GM23338 (cell line): ENCODE results near the gene AXIN1. TPM values are rescaled to one million over a fixed set of nuclear protein-coding genes. Genes with fewer than 3 reads are reported as not detected.

Experiments used
- ATAC-seq: fragments of 200-7000 bp; cut with Tn5 transposase; 3 replicates; pipeline ENCODE4 v1.9.1; 2020
- DNase-seq: peaks from one replicate; pipeline ENCODE4 v3.0.0-alpha.2; 2015; ENCODE audit warnings: low spot score
- H2AFZ ChIP-seq: fragments of 200-600 bp; sonication (generic); 2 replicates; pipeline ENCODE4 v1.8.0; 2016; ENCODE audit warnings: antibody characterized with exemption, mild to moderate bottlenecking, moderate library complexity
- H3F3A ChIP-seq: fragments of 200-600 bp; sonication (generic); replicated peaks from 2 replicates; pipeline ENCODE4 v1.8.0; 2017; ENCODE audit warnings: antibody characterized with exemption, mixed run types, low read depth
- H3K27ac ChIP-seq: fragments of 200-600 bp; sonication (generic); 2 replicates; pipeline ENCODE4 v1.6.1; 2016; ENCODE audit warnings: low read depth
- H3K27me3 ChIP-seq: fragments of 200-600 bp; sonication (generic); 2 replicates; pipeline ENCODE4 v1.8.0; 2016; ENCODE audit warnings: mild to moderate bottlenecking, mixed run types, moderate library complexity; ENCODE audit not compliant: insufficient read depth
- H3K36me3 ChIP-seq: fragments of 200-600 bp; sonication (generic); 2 replicates; pipeline ENCODE4 v1.8.0; 2016; ENCODE audit warnings: mild to moderate bottlenecking; ENCODE audit not compliant: insufficient read depth
- H3K4me1 ChIP-seq: fragments of 200-600 bp; sonication (generic); 2 replicates; pipeline ENCODE4 v1.8.0; 2016; ENCODE audit warnings: mild to moderate bottlenecking, moderate library complexity; ENCODE audit not compliant: insufficient read depth
- H3K4me2 ChIP-seq: fragments of 200-600 bp; sonication (generic); 2 replicates; pipeline ENCODE4 v1.7.1; 2017; ENCODE audit warnings: mixed run types
- H3K4me3 ChIP-seq: fragments of 200-600 bp; sonication (generic); 2 replicates; pipeline ENCODE4 v1.6.1; 2016; ENCODE audit warnings: mixed run types
- H3K79me2 ChIP-seq: fragments of 200-600 bp; sonication (generic); replicated peaks from 2 replicates; pipeline ENCODE4 v1.8.0; 2017; ENCODE audit warnings: mild to moderate bottlenecking; ENCODE audit not compliant: insufficient read depth
- H3K9me2 ChIP-seq: fragments of 200-600 bp; sonication (generic); 2 replicates; pipeline ENCODE4 v1.8.0; 2017; ENCODE audit not compliant: insufficient read depth
- H4K20me1 ChIP-seq: fragments of 200-600 bp; sonication (generic); replicated peaks from 2 replicates; pipeline ENCODE4 v1.8.0; 2017; ENCODE audit warnings: mild to moderate bottlenecking; ENCODE audit not compliant: insufficient read depth
- H3K27ac Mint-ChIP-seq: 2 replicates; pipeline ENCODE4 v1.8.0; 2020; ENCODE audit warnings: inconsistent platforms, mild to moderate bottlenecking, moderate library complexity, mixed read lengths
- H3K27me3 Mint-ChIP-seq: 3 replicates; pipeline ENCODE4 v1.8.0; 2022; ENCODE audit warnings: low read depth, mild to moderate bottlenecking, moderate library complexity, mixed read lengths, inconsistent platforms; ENCODE audit not compliant: insufficient read depth, poor library complexity
- H3K36me3 Mint-ChIP-seq: 3 replicates; pipeline ENCODE4 v1.8.0; 2021; ENCODE audit warnings: low read depth, mild to moderate bottlenecking, inconsistent platforms, moderate library complexity, mixed read lengths
- H3K4me1 Mint-ChIP-seq: 3 replicates; pipeline ENCODE4 v1.8.0; 2020; ENCODE audit warnings: mild to moderate bottlenecking, inconsistent platforms, mixed read lengths
- H3K4me3 Mint-ChIP-seq: 3 replicates; pipeline ENCODE4 v1.8.0; 2021; ENCODE audit warnings: moderate library complexity, mild to moderate bottlenecking, inconsistent platforms, mixed read lengths
- H3K9me3 Mint-ChIP-seq: 3 replicates; pipeline ENCODE4 v1.8.0; 2020; ENCODE audit warnings: moderate library complexity, mild to moderate bottlenecking, inconsistent platforms, mixed read lengths
- EZH2 ChIP-seq: fragments of 200-600 bp; sonication (generic); IDR thresholded peaks from one replicate; pipeline ENCODE4 v1.8.0; 2017; ENCODE audit warnings: antibody characterized with exemption, mild to moderate bottlenecking, low read depth; ENCODE audit not compliant: unreplicated experiment
- EZH2phosphoT487 ChIP-seq: fragments of 200-600 bp; sonication (generic); IDR thresholded peaks from one replicate; pipeline ENCODE4 v1.8.1; 2018; ENCODE audit warnings: antibody characterized with exemption; ENCODE audit not compliant: unreplicated experiment
- NANOG ChIP-seq: IDR thresholded peaks from 2 replicates; pipeline ENCODE4 v1.6.1; 2016; ENCODE audit warnings: antibody characterized with exemption, borderline replicate concordance
- POLR2AphosphoS5 ChIP-seq: IDR thresholded peaks from 2 replicates; pipeline ENCODE4 v1.6.1; 2016; ENCODE audit warnings: antibody characterized with exemption, low read depth
- ZNF331 ChIP-seq: fragments of 250-450 bp; sonication (Bioruptor Pico); IDR thresholded peaks from 2 replicates; pipeline ENCODE4 v1.5.0; 2020; ENCODE audit warnings: low read depth, mild to moderate bottlenecking, moderate library complexity
- polyA plus RNA-seq: library from polyadenylated mRNA; unstranded; fragments of >200 nt; fragmentation: Nextera tagmentation; extraction: Ambion mirVana; gene quantifications from 2 replicates; pipeline ENCODE4 v1.2.1, GENCODE V29; 2016
- total RNA-seq: library from RNA; depleted of rRNA; stranded (reverse); fragments of >200 nt; shearing (Covaris generic); gene quantifications from 2 replicates; pipeline ENCODE4 v1.2.3, GENCODE V29; 2014
- TF ChIP-seq, protein P1 (sequence below): IDR thresholded peaks from one replicate; pipeline ENCODE4 v1.6.1; 2018; ENCODE audit warnings: antibody characterized with exemption; ENCODE audit not compliant: unreplicated experiment
- TF ChIP-seq, protein P2 (sequence below): IDR thresholded peaks from 2 replicates; pipeline ENCODE4 v1.6.1; 2016; ENCODE audit warnings: antibody characterized with exemption
- TF ChIP-seq, protein P3 (sequence below): fragments of 250-450 bp; sonication (Bioruptor Pico); IDR thresholded peaks from 2 replicates; pipeline ENCODE4 v1.5.0; 2020; ENCODE audit warnings: mild to moderate bottlenecking, moderate library complexity

AXIN1 gene
- total and polyA plus RNA-seq, 2 experiments from 2014 or later = 14.3 to 54.5 TPM

DNA sequence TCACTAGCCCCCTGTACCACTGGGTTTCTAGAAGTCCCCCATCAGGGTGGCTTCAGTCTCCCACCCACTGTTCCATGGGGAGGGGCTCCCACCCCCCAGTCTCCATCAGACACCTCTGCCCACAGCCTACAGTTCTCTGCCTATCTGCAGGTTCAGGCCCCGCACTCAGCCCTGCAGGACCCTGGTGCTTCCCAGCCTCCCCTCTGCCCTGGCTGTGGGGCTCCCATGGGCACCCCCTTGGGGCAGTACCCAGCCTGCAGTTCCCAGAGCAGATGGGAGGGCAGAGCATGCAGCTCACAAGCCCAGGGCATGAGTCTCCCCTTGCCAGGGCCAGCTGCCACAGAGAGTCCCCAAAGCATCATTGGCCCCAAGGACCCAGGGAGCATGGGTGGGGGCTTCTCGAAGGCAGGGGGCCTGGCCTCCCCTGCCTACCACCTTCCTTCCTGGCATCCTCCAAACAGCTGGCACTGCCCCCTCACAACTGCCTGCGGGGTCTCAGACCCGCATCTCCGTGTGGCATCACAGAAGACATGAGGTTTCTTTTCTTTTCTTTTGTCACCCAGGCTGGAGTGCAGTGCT lies 20.6 kb upstream of the AXIN1 start (continued):
- TF ChIP-seq, protein P1, sequence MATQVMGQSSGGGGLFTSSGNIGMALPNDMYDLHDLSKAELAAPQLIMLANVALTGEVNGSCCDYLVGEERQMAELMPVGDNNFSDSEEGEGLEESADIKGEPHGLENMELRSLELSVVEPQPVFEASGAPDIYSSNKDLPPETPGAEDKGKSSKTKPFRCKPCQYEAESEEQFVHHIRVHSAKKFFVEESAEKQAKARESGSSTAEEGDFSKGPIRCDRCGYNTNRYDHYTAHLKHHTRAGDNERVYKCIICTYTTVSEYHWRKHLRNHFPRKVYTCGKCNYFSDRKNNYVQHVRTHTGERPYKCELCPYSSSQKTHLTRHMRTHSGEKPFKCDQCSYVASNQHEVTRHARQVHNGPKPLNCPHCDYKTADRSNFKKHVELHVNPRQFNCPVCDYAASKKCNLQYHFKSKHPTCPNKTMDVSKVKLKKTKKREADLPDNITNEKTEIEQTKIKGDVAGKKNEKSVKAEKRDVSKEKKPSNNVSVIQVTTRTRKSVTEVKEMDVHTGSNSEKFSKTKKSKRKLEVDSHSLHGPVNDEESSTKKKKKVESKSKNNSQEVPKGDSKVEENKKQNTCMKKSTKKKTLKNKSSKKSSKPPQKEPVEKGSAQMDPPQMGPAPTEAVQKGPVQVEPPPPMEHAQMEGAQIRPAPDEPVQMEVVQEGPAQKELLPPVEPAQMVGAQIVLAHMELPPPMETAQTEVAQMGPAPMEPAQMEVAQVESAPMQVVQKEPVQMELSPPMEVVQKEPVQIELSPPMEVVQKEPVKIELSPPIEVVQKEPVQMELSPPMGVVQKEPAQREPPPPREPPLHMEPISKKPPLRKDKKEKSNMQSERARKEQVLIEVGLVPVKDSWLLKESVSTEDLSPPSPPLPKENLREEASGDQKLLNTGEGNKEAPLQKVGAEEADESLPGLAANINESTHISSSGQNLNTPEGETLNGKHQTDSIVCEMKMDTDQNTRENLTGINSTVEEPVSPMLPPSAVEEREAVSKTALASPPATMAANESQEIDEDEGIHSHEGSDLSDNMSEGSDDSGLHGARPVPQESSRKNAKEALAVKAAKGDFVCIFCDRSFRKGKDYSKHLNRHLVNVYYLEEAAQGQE = no peak
- no peak for TF ChIP-seq EZH2phosphoT487
- TF ChIP-seq ZNF331 (CRISPR knock-in tag) = no peak
- TF ChIP-seq, protein P2, sequence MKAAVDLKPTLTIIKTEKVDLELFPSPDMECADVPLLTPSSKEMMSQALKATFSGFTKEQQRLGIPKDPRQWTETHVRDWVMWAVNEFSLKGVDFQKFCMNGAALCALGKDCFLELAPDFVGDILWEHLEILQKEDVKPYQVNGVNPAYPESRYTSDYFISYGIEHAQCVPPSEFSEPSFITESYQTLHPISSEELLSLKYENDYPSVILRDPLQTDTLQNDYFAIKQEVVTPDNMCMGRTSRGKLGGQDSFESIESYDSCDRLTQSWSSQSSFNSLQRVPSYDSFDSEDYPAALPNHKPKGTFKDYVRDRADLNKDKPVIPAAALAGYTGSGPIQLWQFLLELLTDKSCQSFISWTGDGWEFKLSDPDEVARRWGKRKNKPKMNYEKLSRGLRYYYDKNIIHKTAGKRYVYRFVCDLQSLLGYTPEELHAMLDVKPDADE = no peak
- no peak for TF ChIP-seq EZH2

DNA sequence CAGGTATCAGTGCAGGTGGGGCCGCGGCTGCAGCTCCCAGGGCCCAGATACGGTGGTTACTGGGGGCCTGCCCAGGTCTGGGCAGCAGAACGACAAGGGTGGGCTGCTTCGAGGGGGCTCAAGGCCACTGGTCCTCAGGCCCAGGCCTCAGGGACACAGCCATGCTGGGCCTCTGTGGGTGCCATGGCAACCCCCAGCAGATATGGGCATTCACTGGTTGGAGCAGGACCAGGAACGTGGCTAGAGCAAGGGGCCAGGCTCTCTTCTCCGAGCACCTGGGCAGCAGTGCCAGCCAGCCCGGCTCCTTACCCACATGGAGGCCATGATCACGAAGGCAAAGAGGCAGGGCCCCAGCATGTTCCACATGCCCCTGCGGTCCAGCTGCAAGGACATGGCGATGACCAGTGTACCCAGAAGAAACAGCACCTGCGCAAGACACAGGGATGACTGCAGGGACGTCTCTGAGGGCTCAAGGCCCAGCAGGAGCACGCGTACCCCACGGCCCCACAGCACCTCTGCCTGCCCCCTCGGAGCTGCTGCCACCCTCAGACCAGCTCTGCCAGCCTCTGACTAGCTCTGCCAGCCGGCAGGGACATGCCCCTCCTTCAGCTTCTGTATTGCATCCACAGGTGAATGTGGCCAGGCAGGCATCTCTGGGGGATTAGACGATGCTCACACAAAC lies 19.9 kb upstream of the AXIN1 start:
- ATAC-seq = no peak
- no peak overlapping the region for H3K4me3 ChIP-seq
- H3K9me2 ChIP-seq = no peaks in the 10 kb centered on the region
- peaks cover 12% of the 10 kb centered on the region; the same call in 1 of the 3 replicates for H3K4me1 Mint-ChIP-seq
- H3K27me3 Mint-ChIP-seq = peaks cover 7% of the 10 kb centered on the region
- no peak overlapping the region for H3K4me3 Mint-ChIP-seq
- H3K36me3 ChIP-seq = peaks cover 3% of the 10 kb centered on the region; the same call in 1 of the 2 replicates
- no peak overlapping the region for H2AFZ ChIP-seq
- H3K4me1 ChIP-seq = peaks cover 4% of the 10 kb centered on the region; the same call in 1 of the 2 replicates
- H3K27me3 ChIP-seq = no peaks in the 10 kb centered on the region
- no peaks in the 10 kb centered on the region for H3K9me3 Mint-ChIP-seq
- H3K36me3 Mint-ChIP-seq = peaks cover 17% of the 10 kb centered on the region
- peaks cover 4% of the 10 kb centered on the region for H3F3A ChIP-seq
- H4K20me1 ChIP-seq = no peaks in the 10 kb centered on the region; the same call in none of the 2 replicates
- no peaks in the 10 kb centered on the region; the same call in 1 of the 2 replicates for H3K79me2 ChIP-seq
- H3K4me2 ChIP-seq = no peak overlapping the region
- H3K27ac ChIP-seq = no peak overlapping the region
- DNase-seq = no peak
- no peak overlapping the region for H3K27ac Mint-ChIP-seq
- TF ChIP-seq POLR2AphosphoS5 (no peak), NANOG (no peak), EZH2 (no peak), EZH2phosphoT487 (no peak), ZNF331 (CRISPR knock-in tag) (no peak)
- TF ChIP-seq, protein P3, sequence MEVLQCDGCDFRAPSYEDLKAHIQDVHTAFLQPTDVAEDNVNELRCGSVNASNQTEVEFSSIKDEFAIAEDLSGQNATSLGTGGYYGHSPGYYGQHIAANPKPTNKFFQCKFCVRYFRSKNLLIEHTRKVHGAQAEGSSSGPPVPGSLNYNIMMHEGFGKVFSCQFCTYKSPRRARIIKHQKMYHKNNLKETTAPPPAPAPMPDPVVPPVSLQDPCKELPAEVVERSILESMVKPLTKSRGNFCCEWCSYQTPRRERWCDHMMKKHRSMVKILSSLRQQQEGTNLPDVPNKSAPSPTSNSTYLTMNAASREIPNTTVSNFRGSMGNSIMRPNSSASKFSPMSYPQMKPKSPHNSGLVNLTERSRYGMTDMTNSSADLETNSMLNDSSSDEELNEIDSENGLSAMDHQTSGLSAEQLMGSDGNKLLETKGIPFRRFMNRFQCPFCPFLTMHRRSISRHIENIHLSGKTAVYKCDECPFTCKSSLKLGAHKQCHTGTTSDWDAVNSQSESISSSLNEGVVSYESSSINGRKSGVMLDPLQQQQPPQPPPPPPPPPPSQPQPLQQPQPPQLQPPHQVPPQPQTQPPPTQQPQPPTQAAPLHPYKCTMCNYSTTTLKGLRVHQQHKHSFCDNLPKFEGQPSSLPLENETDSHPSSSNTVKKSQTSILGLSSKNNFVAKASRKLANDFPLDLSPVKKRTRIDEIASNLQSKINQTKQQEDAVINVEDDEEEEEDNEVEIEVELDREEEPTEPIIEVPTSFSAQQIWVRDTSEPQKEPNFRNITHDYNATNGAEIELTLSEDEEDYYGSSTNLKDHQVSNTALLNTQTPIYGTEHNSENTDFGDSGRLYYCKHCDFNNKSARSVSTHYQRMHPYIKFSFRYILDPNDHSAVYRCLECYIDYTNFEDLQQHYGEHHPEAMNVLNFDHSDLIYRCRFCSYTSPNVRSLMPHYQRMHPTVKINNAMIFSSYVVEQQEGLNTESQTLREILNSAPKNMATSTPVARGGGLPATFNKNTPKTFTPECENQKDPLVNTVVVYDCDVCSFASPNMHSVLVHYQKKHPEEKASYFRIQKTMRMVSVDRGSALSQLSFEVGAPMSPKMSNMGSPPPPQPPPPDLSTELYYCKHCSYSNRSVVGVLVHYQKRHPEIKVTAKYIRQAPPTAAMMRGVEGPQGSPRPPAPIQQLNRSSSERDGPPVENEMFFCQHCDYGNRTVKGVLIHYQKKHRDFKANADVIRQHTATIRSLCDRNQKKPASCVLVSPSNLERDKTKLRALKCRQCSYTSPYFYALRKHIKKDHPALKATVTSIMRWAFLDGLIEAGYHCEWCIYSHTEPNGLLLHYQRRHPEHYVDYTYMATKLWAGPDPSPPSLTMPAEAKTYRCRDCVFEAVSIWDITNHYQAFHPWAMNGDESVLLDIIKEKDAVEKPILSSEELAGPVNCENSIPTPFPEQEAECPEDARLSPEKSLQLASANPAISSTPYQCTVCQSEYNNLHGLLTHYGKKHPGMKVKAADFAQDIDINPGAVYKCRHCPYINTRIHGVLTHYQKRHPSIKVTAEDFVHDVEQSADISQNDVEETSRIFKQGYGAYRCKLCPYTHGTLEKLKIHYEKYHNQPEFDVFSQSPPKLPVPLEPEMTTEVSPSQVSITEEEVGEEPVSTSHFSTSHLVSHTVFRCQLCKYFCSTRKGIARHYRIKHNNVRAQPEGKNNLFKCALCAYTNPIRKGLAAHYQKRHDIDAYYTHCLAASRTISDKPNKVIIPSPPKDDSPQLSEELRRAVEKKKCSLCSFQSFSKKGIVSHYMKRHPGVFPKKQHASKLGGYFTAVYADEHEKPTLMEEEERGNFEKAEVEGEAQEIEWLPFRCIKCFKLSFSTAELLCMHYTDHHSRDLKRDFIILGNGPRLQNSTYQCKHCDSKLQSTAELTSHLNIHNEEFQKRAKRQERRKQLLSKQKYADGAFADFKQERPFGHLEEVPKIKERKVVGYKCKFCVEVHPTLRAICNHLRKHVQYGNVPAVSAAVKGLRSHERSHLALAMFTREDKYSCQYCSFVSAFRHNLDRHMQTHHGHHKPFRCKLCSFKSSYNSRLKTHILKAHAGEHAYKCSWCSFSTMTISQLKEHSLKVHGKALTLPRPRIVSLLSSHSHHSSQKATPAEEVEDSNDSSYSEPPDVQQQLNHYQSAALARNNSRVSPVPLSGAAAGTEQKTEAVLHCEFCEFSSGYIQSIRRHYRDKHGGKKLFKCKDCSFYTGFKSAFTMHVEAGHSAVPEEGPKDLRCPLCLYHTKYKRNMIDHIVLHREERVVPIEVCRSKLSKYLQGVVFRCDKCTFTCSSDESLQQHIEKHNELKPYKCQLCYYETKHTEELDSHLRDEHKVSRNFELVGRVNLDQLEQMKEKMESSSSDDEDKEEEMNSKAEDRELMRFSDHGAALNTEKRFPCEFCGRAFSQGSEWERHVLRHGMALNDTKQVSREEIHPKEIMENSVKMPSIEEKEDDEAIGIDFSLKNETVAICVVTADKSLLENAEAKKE (CRISPR knock-in tag) = no peak
- TF ChIP-seq, protein P1 = no peak
